H1 (cell line): ENCODE results near the gene GDNF. TPM values are rescaled to one million over a fixed set of nuclear protein-coding genes. Genes with fewer than 3 reads are reported as not detected.

Experiments used
- CTCF ChIA-PET: fragments of 300-600 bp; sonication (Branson Sonifier 250); formaldehyde crosslinking; loops from one replicate; lab custom pipeline; 2021; ENCODE audit not compliant: partially characterized antibody; lab: Charles Lee
- POLR2A ChIA-PET: fragments of 300-600 bp; sonication (Branson Sonifier 250); formaldehyde crosslinking; loops from one replicate; lab custom pipeline; 2021; ENCODE audit warnings: inconsistent platforms; ENCODE audit not compliant: partially characterized antibody; lab: Charles Lee
- DNase-seq, 2 experiments: peaks; one replicate each; pipeline versions ENCODE4 v3.0.0 to v3.0.0-alpha.2; 2010 to 2022; ENCODE audit warnings: low spot score in 2 of 2, low read depth in 1 of 2, mixed read lengths in 1 of 2
- FAIRE-seq: peaks from 2 replicates; lab custom pipeline; 2011; peaks lifted over from hg19 to GRCh38; lab: Jason Lieb, UNC
- H2AFZ ChIP-seq: 2 replicates; pipeline ENCODE4 v1.8.1; 2012; ENCODE audit warnings: low read length, inconsistent platforms
- H2AK5ac ChIP-seq: 2 replicates; pipeline ENCODE4 v1.6.1; 2013; ENCODE audit warnings: low read depth, low read length
- H2BK120ac ChIP-seq: replicated peaks from 2 replicates; pipeline ENCODE3; 2013; ENCODE audit warnings: low read depth, low read length, inconsistent platforms
- H2BK12ac ChIP-seq: 2 replicates; pipeline ENCODE4 v1.6.1; 2013; ENCODE audit warnings: low read depth, low read length
- H2BK15ac ChIP-seq: 2 replicates; pipeline ENCODE4 v1.6.1; 2013; ENCODE audit warnings: low read length
- H2BK20ac ChIP-seq: 2 replicates; pipeline ENCODE4 v1.6.1; 2013; ENCODE audit warnings: low read length
- H2BK5ac ChIP-seq: 2 replicates; pipeline ENCODE4 v1.6.1; 2013; ENCODE audit warnings: low read depth, low read length
- H3K14ac ChIP-seq: 2 replicates; pipeline ENCODE4 v1.6.1; 2013; ENCODE audit warnings: inconsistent platforms; ENCODE audit not compliant: insufficient read length
- H3K18ac ChIP-seq: 2 replicates; pipeline ENCODE4 v1.6.1; 2013; ENCODE audit warnings: low read length; ENCODE audit errors: extremely low read depth
- H3K23ac ChIP-seq: 2 replicates; pipeline ENCODE4 v1.6.1; 2013; ENCODE audit warnings: inconsistent platforms; ENCODE audit not compliant: insufficient read length
- H3K23me2 ChIP-seq: 2 replicates; pipeline ENCODE4 v1.6.1; 2013; ENCODE audit warnings: low read depth, low read length
- H3K27ac ChIP-seq: 2 replicates; pipeline ENCODE4 v1.6.1; 2011; ENCODE audit warnings: low read depth, low read length, inconsistent platforms
- H3K27me3 ChIP-seq, 4 experiments: replicated peaks in 1 of 4; 1 replicate in 1 of 4; 2 replicates in 3 of 4; pipeline versions ENCODE4 v1.6.1 to v1.8.1; 2011 to 2013; ENCODE audit warnings: low read length in 3 of 4, mild to moderate bottlenecking in 3 of 4, inconsistent platforms in 2 of 4, mixed read lengths in 2 of 4, moderate library complexity in 1 of 4; ENCODE audit not compliant: control insufficient read depth in 3 of 4, insufficient read depth in 3 of 4; ENCODE audit errors: extremely low read depth in 1 of 4
- H3K36me3 ChIP-seq, 4 experiments: 2 replicates each; pipeline versions ENCODE4 v1.6.1 to v1.8.1; 2011 to 2013; ENCODE audit warnings: mild to moderate bottlenecking in 4 of 4, low read length in 3 of 4, moderate library complexity in 2 of 4, control low read depth in 1 of 4, inconsistent platforms in 1 of 4; ENCODE audit not compliant: insufficient read depth in 4 of 4, control insufficient read depth in 2 of 4
- H3K4ac ChIP-seq: replicated peaks from 2 replicates; pipeline ENCODE3; 2013; ENCODE audit warnings: low read length, low read depth, mixed read lengths, inconsistent platforms; ENCODE audit not compliant: insufficient read length
- H3K4me1 ChIP-seq, 4 experiments: replicated peaks in 1 of 4; 1 replicate in 1 of 4; 2 replicates in 3 of 4; pipeline versions ENCODE4 v1.6.1 to v1.8.1; 2011 to 2013; ENCODE audit warnings: low read length in 3 of 4, inconsistent platforms in 2 of 4, mixed read lengths in 1 of 4; ENCODE audit not compliant: insufficient read depth in 4 of 4, control insufficient read depth in 3 of 4
- H3K4me2 ChIP-seq, 2 experiments: 2 replicates each; pipeline versions ENCODE4 v1.6.1 to v1.8.1; 2011 to 2013; ENCODE audit warnings: low read depth in 2 of 2, low read length in 2 of 2, control low read depth in 1 of 2, inconsistent platforms in 1 of 2, mild to moderate bottlenecking in 1 of 2; ENCODE audit not compliant: insufficient read depth in 1 of 2
- H3K4me3 ChIP-seq, 4 experiments: fragments of 200-600, 300-600 bp in 1 of 4; sonication (generic), shearing (Covaris generic), sonication (Bioruptor Twin) in 1 of 4; 2 replicates each; pipeline versions ENCODE4 v1.5.1 to v1.8.1; 2011 to 2016; ENCODE audit warnings: low read length in 4 of 4, low read depth in 3 of 4, control low read depth in 2 of 4, inconsistent platforms in 2 of 4, mild to moderate bottlenecking in 2 of 4, mixed read lengths in 1 of 4, moderate library complexity in 1 of 4; ENCODE audit not compliant: insufficient read depth in 2 of 4; ENCODE audit errors: extremely low read depth in 1 of 4
- H3K56ac ChIP-seq: replicated peaks from 2 replicates; pipeline ENCODE3; 2013; ENCODE audit warnings: low read depth, mild to moderate bottlenecking, mixed read lengths, low read length, inconsistent platforms; ENCODE audit not compliant: insufficient read length
- H3K79me1 ChIP-seq: 2 replicates; pipeline ENCODE4 v1.6.1; 2013; ENCODE audit warnings: low read depth, low read length, control low read depth
- H3K79me2 ChIP-seq, 2 experiments: 2 replicates each; pipeline versions ENCODE4 v1.6.1 to v1.8.1; 2012 to 2013; ENCODE audit warnings: low read length in 2 of 2, mild to moderate bottlenecking in 2 of 2, inconsistent platforms in 1 of 2; ENCODE audit not compliant: insufficient read depth in 2 of 2, control insufficient read depth in 1 of 2
- H3K9ac ChIP-seq, 4 experiments: replicated peaks in 1 of 4; 1 replicate in 1 of 4; 2 replicates in 3 of 4; pipeline versions ENCODE4 v1.6.1 to v1.8.1; 2011 to 2013; ENCODE audit warnings: low read depth in 3 of 4, low read length in 3 of 4, control low read depth in 2 of 4, mild to moderate bottlenecking in 2 of 4, moderate library complexity in 2 of 4, inconsistent platforms in 1 of 4; ENCODE audit errors: extremely low read depth in 1 of 4
- H3K9me3 ChIP-seq, 2 experiments: 2 replicates each; pipeline versions ENCODE4 v1.6.1 to v1.8.1; 2012 to 2013; ENCODE audit warnings: mild to moderate bottlenecking in 2 of 2, moderate library complexity in 2 of 2, control low read depth in 1 of 2, inconsistent platforms in 1 of 2, low read depth in 1 of 2, low read length in 1 of 2, mixed read lengths in 1 of 2; ENCODE audit not compliant: insufficient read depth in 2 of 2
- H4K20me1 ChIP-seq, 2 experiments: replicated peaks in 1 of 2; 2 replicates each; pipeline versions ENCODE3 to v1.8.1; 2011 to 2013; ENCODE audit warnings: inconsistent platforms in 2 of 2, low read length in 2 of 2, mild to moderate bottlenecking in 1 of 2; ENCODE audit not compliant: insufficient read depth in 2 of 2, control insufficient read depth in 1 of 2
- H4K5ac ChIP-seq: 2 replicates; pipeline ENCODE4 v1.6.1; 2013; ENCODE audit warnings: low read length, low read depth, mixed read lengths, inconsistent platforms; ENCODE audit not compliant: insufficient read length
- H4K8ac ChIP-seq: 2 replicates; pipeline ENCODE4 v1.8.0; 2013; ENCODE audit warnings: mild to moderate bottlenecking, moderate library complexity, low read length, inconsistent platforms; ENCODE audit not compliant: insufficient read depth; ENCODE audit errors: extremely low read depth
- H4K91ac ChIP-seq: replicated peaks from 2 replicates; pipeline ENCODE3; 2013; ENCODE audit warnings: low read length, mixed read lengths, inconsistent platforms; ENCODE audit not compliant: insufficient read length
- BCL11A ChIP-seq, 2 experiments: IDR thresholded peaks; one replicate each; pipeline ENCODE4 v1.6.1; 2011; ENCODE audit warnings: low read depth in 2 of 2, low read length in 2 of 2, mild to moderate bottlenecking in 2 of 2
- CBX5 ChIP-seq: fragments of 300-800, 300-1000 bp; sonication (generic); IDR thresholded peaks from 2 replicates; pipeline ENCODE4 v1.7.1; 2016; ENCODE audit warnings: antibody characterized with exemption, low read length, low read depth
- JUN ChIP-seq: IDR thresholded peaks from 2 replicates; pipeline ENCODE4 v1.6.1; 2011; ENCODE audit warnings: low read depth, mild to moderate bottlenecking, improper control_type of control experiment, low read length
- MAFK ChIP-seq: IDR thresholded peaks from 2 replicates; pipeline ENCODE4 v1.6.1; 2012; ENCODE audit warnings: low read depth, mild to moderate bottlenecking, improper control_type of control experiment, low read length
- NANOG ChIP-seq: IDR thresholded peaks from 2 replicates; pipeline ENCODE4 v1.6.1; 2011; ENCODE audit warnings: low read length, low read depth, mild to moderate bottlenecking, inconsistent platforms; ENCODE audit not compliant: insufficient read depth, poor library complexity, severe bottlenecking
- NRF1 ChIP-seq: IDR thresholded peaks from 2 replicates; pipeline ENCODE4 v1.6.1; 2011; ENCODE audit warnings: mild to moderate bottlenecking, low read depth, low read length, improper control_type of control experiment
- RBBP5 ChIP-seq: IDR thresholded peaks from 2 replicates; pipeline ENCODE4 v1.7.1; 2012; ENCODE audit warnings: low read depth, mild to moderate bottlenecking, inconsistent platforms, low read length, moderate library complexity, borderline replicate concordance
- RFX5 ChIP-seq: IDR thresholded peaks from 2 replicates; pipeline ENCODE4 v1.6.1; 2011; ENCODE audit warnings: low read depth, low read length, improper control_type of control experiment, borderline replicate concordance
- RNF2 ChIP-seq: fragments of 200-900, 300-1000 bp; sonication (generic); IDR thresholded peaks from 2 replicates; pipeline ENCODE4 v1.7.1; 2016; ENCODE audit warnings: borderline replicate concordance, low read depth, mild to moderate bottlenecking, antibody characterized with exemption, low read length; ENCODE audit not compliant: poor library complexity, severe bottlenecking; ENCODE audit errors: missing control alignments
- TAF1 ChIP-seq: IDR thresholded peaks from 2 replicates; pipeline ENCODE4 v1.6.1; 2011; ENCODE audit warnings: mild to moderate bottlenecking, low read depth, low read length
- WGBS, 2 experiments: shearing (Covaris generic) in 1 of 2; methylation state at CpG; one replicate each; pipeline versions ENCODE4 v1.1.6 to v1.1.7; 2013 to 2015; ENCODE audit warnings: low lambda C conversion rate in 2 of 2, mixed read lengths in 2 of 2, inconsistent platforms in 1 of 2, low coverage in 1 of 2, missing lambda C conversion rate in 1 of 2; ENCODE audit not compliant: insufficient replicate concordance in 2 of 2, insufficient coverage in 1 of 2, insufficient read length in 1 of 2; ENCODE audit errors: extremely low coverage in 1 of 2, missing lambda C conversion rate in 1 of 2; 5-methylcytosine and 5-hydroxymethylcytosine counted together
- polyA plus RNA-seq, 7 experiments: library from polyadenylated mRNA; depleted of rRNA in 3 of 7; stranded (reverse) in 5 of 7; unstranded in 2 of 7; fragments of >200 nt in 5 of 7; fragments of 200-250 nt in 2 of 7; gene quantifications; 1 replicate in 5 of 7; 2 replicates in 1 of 7; 4 replicates in 1 of 7; pipeline versions ENCODE4 v1.2.1 to v1.2.3, GENCODE V29; 2011 to 2013; ENCODE audit warnings: missing spikeins in 2 of 7, mixed read lengths in 2 of 7
- total RNA-seq: library from RNA; stranded (reverse); fragmentation: NEBNext Ultra II Directional; extraction: Animal tissue kit (Norgen Biotek cat#: 25700); gene quantifications from 2 replicates; pipeline ENCODE4 v1.2.1, GENCODE V29; 2021
- TF ChIP-seq, protein P1 (sequence below): IDR thresholded peaks from 2 replicates; pipeline ENCODE4 v1.6.1; 2012; ENCODE audit warnings: low read length, inconsistent platforms

GDNF gene
- total and polyA plus RNA-seq, 2 of the 8 experiments (the other 6 are each of a cell fraction or from before 2014, with no cell fraction given) = 0.15 to 2.0 TPM

DNA sequence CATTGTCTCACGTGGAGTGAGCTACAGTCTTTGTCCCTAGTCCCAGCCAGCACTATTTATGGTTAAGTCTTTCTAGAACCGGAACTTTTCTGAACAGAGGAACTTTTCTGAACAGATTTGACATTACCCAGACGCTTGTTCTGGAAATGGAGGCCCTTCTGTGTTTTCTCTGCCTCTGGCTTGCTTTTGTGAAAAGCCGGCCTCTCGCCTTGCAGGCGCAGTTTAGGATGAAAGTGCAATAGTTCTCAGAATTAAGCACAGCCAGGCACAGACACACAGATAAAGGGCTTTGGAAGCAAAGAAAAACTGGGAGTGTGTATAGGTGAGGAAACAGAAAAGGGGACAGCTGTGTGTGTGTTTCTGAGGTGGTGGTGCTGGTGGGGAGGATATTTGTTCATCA, 5.9 kb downstream of the GDNF start:
- DNase-seq (no peak), FAIRE-seq (no peak)
- WGBS, 2 experiments = 59% methylated on average over 6 of the region's 6 CpGs; no CpG with 5 or more reads in 1 of the 2 experiments
- Histone ChIP-seq H3K18ac (no peak overlapping the region), H3K14ac (no peak overlapping the region), H3K4me3 (peak overlapping the region; percentile 23 to 59 (median 44); a peak in 7 of 8 replicates), H3K9me3 (no peaks in the 10 kb centered on the region; a peak in 1 of 4 replicates), H2BK20ac (no peak overlapping the region), H3K27me3 (peaks cover 42 to 63% (median 60%) of the 10 kb centered on the region in 4 experiments), H3K79me1 (no peaks in the 10 kb centered on the region), H2AFZ (no peak overlapping the region), H3K4ac (no peak overlapping the region), H3K27ac (no peak overlapping the region), H2BK12ac (no peak overlapping the region), H3K79me2 (no peaks in the 10 kb centered on the region), H2BK120ac (no peak overlapping the region), H3K9ac (no peak overlapping the region), H3K23me2 (peaks cover 16% of the 10 kb centered on the region), H2BK5ac (no peak overlapping the region), H3K36me3 (peaks cover 0 to under 1% (median 0%) of the 10 kb centered on the region in 4 experiments; a peak in 1 of 8 replicates), H4K20me1 (no peaks in the 10 kb centered on the region), H3K4me2 (peak overlapping the region; percentile 86 to 87), H3K56ac (no peak overlapping the region), H4K5ac (no peak overlapping the region), H3K23ac (no peak overlapping the region), H4K91ac (no peak overlapping the region), H2AK5ac (no peak overlapping the region), H2BK15ac (no peak overlapping the region), H4K8ac (no peak overlapping the region), H3K4me1 (peaks cover 0 to 20% (median 13%) of the 10 kb centered on the region in 4 experiments; a peak in 6 of 7 replicates)
- ChIA-PET CTCF (interaction anchor here (0.9 to 3.2 kb wide), 5 partner anchors 58 to 359 kb away, joined by 3 to 13 read pairs (median 3); no protein-coding TSS in a partner anchor), POLR2A (interaction anchor here (0.6 to 1.2 kb wide), 3 partner anchors 9 to 433 kb away, joined by 3 to 4 read pairs (median 3); no protein-coding TSS in a partner anchor)
- TF ChIP-seq RBBP5 = no peak
- no peak for TF ChIP-seq RFX5
- TF ChIP-seq BCL11A (IDR thresholded peaks at IDR 0.05; ENCODE audit: low read depth in 2 of 2, low read length in 2 of 2) = no peak
- no peak for TF ChIP-seq MAFK
- no peak for TF ChIP-seq JUN
- TF ChIP-seq TAF1 = no peak
- TF ChIP-seq NRF1 = no peak
- TF ChIP-seq, protein P1, sequence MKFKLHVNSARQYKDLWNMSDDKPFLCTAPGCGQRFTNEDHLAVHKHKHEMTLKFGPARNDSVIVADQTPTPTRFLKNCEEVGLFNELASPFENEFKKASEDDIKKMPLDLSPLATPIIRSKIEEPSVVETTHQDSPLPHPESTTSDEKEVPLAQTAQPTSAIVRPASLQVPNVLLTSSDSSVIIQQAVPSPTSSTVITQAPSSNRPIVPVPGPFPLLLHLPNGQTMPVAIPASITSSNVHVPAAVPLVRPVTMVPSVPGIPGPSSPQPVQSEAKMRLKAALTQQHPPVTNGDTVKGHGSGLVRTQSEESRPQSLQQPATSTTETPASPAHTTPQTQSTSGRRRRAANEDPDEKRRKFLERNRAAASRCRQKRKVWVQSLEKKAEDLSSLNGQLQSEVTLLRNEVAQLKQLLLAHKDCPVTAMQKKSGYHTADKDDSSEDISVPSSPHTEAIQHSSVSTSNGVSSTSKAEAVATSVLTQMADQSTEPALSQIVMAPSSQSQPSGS = no peak
- no peak for TF ChIP-seq RNF2
- no peak for TF ChIP-seq CBX5
- TF ChIP-seq NANOG = no peak
